ENCODE data around the gene ATG7. TPM values are rescaled to one million over a fixed set of nuclear protein-coding genes. Genes with fewer than 3 reads are reported as not detected.

The ATG7 gene
- total RNA-seq, 1 experiment from 2014 or later, result 29.3 TPM

- no peak for TF ChIP-seq CBX3 (IDR thresholded peaks at IDR 0.05; ENCODE audit: low read depth)
- TF ChIP-seq ATF3 (IDR thresholded peaks at IDR 0.05), result no peak
- TF ChIP-seq ZFX (IDR thresholded peaks at IDR 0.05), result no peak
- no peak for TF ChIP-seq REST (IDR thresholded peaks at IDR 0.05; ENCODE audit: low read depth)
- TF ChIP-seq EGR1 (IDR thresholded peaks at IDR 0.05; ENCODE audit: low read depth), result no peak
Observed at GRCh38 chr3:11562277-11562881, 290.2 kb downstream of the ATG7 start (continued).

GRCh38 chr3:11563159-11563864 is 291.1 kb downstream of the ATG7 start:
- Histone ChIP-seq H2AFZ (ENCODE audit: low read depth, low read length, poor library complexity, severe bottlenecking) (no peak overlapping the region), H3K27ac (ENCODE audit: low read depth, low read length) (no peak overlapping the region), H3K4me1 (ENCODE audit: control insufficient read depth in 1 of 2, insufficient read depth in 2 of 2, low read length in 2 of 2) (peaks cover 9 to 13% of the 10 kb centered on the region in 2 experiments), H3K27me3 (ENCODE audit: insufficient read depth, low read length) (no peaks in the 10 kb centered on the region), H3K79me2 (ENCODE audit: insufficient read depth, low read length) (peaks cover 3% of the 10 kb centered on the region; the same call in 1 of the 2 replicates), H3K9ac (ENCODE audit: low read length) (no peak overlapping the region), H3K4me3 (replicated peaks in 1 of 2; ENCODE audit: low read depth in 1 of 2, low read length in 2 of 2) (no peak overlapping the region), H4K20me1 (ENCODE audit: insufficient read depth) (no peaks in the 10 kb centered on the region), H3K9me3 (ENCODE audit: control insufficient read depth in 1 of 2, insufficient read depth in 1 of 2, low read depth in 1 of 2, low read length in 2 of 2) (no peaks in the 10 kb centered on the region), H3K4me2 (ENCODE audit: low read length) (no peak overlapping the region), H3K9me2 (ENCODE audit: insufficient read depth) (no peaks in the 10 kb centered on the region), H3K36me3 (ENCODE audit: control insufficient read depth in 1 of 2, insufficient read depth in 2 of 2, low read length in 2 of 2) (no peaks in the 10 kb centered on the region; a peak in 1 of 4 replicates)
- CTCF ChIA-PET, result no interaction called here
- TSS peak; percentile 35 for BruUV-seq (replicated peaks)
- TF ChIP-seq JUND (IDR thresholded peaks at IDR 0.05), result no peak
- no peak for TF ChIP-seq CTCF (IDR thresholded peaks at IDR 0.05 in 2 of 3, conservative IDR thresholded peaks at IDR 0.05 in 1 of 3; ENCODE audit: borderline replicate concordance in 1 of 3, insufficient read depth in 1 of 3, low read depth in 2 of 3, low read length in 2 of 3)
- no peak for TF ChIP-seq POLR2AphosphoS5 (IDR thresholded peaks at IDR 0.05; ENCODE audit: low read depth, low read length)
- no peak for TF ChIP-seq ATF3 (IDR thresholded peaks at IDR 0.05)
- TF ChIP-seq EZH2 (IDR thresholded peaks at IDR 0.05), result no peak
- TF ChIP-seq ZNF274 (IDR thresholded peaks at IDR 0.05; ENCODE audit: low read depth, low read length), result no peak
- TF ChIP-seq SP1 (IDR thresholded peaks at IDR 0.05; ENCODE audit: low read depth), result no peak
- no peak for TF ChIP-seq TCF7L2 (IDR thresholded peaks at IDR 0.05; ENCODE audit: borderline replicate concordance, extremely low read depth, insufficient read depth, insufficient read length)
- TF ChIP-seq CEBPB (IDR thresholded peaks at IDR 0.05; ENCODE audit: low read depth), result no peak
- TF ChIP-seq ZBTB33 (IDR thresholded peaks at IDR 0.05; ENCODE audit: extremely low read depth, insufficient replicate concordance, low read length), result no peak
- TF ChIP-seq FOSL1 (IDR thresholded peaks at IDR 0.05; ENCODE audit: low read depth), result no peak
- TF ChIP-seq RAD21 (IDR thresholded peaks at IDR 0.05; ENCODE audit: low read depth), result no peak
- POLR2A ChIA-PET, result no interaction called here
- intact Hi-C loops (cut with micrococcal nuclease), result no loop called here
- no peak for ATAC-seq
- RAD21 ChIA-PET (ENCODE audit: low non-redundant PET in 1 of 2, low total read pairs in 2 of 2, uncharacterized antibody in 2 of 2, unreplicated experiment in 2 of 2), result no interaction called here
- DNase-seq (ENCODE audit: low read depth, low spot score), result no peak

All from HCT116 (cell line).